Neural progenitor cell (in vitro differentiated cells): ENCODE results near the gene CHPF2.

Experiments used
- CTCF ChIP-seq: fragments of 200-600 bp; sonication (generic); IDR thresholded peaks from 2 replicates; pipeline ENCODE4 v1.5.1; 2017; ENCODE audit warnings: antibody characterized with exemption, mild to moderate bottlenecking
- EZH2 ChIP-seq: fragments of 200-600 bp; sonication (generic); IDR thresholded peaks from 2 replicates; pipeline ENCODE4 v1.6.1; 2017; ENCODE audit warnings: antibody characterized with exemption, mild to moderate bottlenecking, moderate library complexity
- EZH2phosphoT487 ChIP-seq: fragments of 200-600 bp; sonication (generic); IDR thresholded peaks from 2 replicates; pipeline ENCODE4 v1.6.1; 2017; ENCODE audit warnings: antibody characterized with exemption

- TF ChIP-seq EZH2 (no peak), CTCF (no peak), EZH2phosphoT487 (no peak)
Measured at GRCh38 chr7:151225948-151226510, 6.3 kb upstream of the CHPF2 start.
